NB4 (cell line): Measurements from ENCODE around the gene NSFL1C.
"Not testable (repeated sequence)": the region's sequence is repeated elsewhere in the genome, so short reads cannot be mapped to it uniquely, and the experiment has no call there.

Source experiments
- DNase-seq: peaks from one replicate; pipeline ENCODE4 v3.0.0; 2010; ENCODE audit warnings: low read depth
- H3K4me3 ChIP-seq: one replicate; pipeline ENCODE4 v1.5.1; 2011; ENCODE audit warnings: mild to moderate bottlenecking, low read depth, low read length, moderate library complexity
- CTCF ChIP-seq: IDR thresholded peaks from one replicate; pipeline ENCODE4 v1.5.1; 2012; ENCODE audit warnings: low read depth, low read length
- MYC ChIP-seq: IDR thresholded peaks from 2 replicates; pipeline ENCODE4 v1.6.1; 2011; ENCODE audit warnings: low read depth, low read length
- POLR2A ChIP-seq: IDR thresholded peaks from 2 replicates; pipeline ENCODE4 v1.6.1; 2011; ENCODE audit warnings: mild to moderate bottlenecking; ENCODE audit not compliant: insufficient read length; ENCODE audit errors: extremely low read depth
- TF ChIP-seq, protein P1 (sequence below): IDR thresholded peaks from 2 replicates; pipeline ENCODE4 v1.6.1; 2011; ENCODE audit warnings: low read depth, low read length

The NSFL1C gene

DNA sequence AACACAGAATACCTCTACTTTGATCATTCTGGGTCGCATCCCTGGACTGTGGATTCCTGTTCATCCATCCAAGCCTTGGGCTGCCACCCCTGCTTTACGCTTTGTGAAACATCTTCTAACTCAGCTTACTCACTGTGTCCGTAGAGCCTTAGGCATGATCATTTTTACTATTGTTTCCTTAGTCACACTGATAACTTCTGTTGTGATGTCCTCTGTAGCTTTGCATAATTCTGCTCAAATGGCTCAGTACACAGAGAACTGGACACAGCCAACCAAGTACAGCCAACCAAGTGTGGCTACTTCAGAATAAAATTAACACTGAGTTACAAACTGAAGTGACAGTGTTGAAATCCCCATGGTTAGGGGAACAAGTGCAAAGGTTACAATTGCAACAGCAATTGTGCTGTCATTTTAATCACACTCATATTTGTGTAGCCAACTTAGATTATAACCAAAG is 65.2 kb downstream of the NSFL1C start:
- DNase-seq = no peak
- no peak overlapping the region for H3K4me3 ChIP-seq
- no peak for TF ChIP-seq CTCF
- no peak for TF ChIP-seq MYC
- TF ChIP-seq, protein P1, sequence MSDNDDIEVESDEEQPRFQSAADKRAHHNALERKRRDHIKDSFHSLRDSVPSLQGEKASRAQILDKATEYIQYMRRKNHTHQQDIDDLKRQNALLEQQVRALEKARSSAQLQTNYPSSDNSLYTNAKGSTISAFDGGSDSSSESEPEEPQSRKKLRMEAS = no peak
- TF ChIP-seq POLR2A = no peak

DNA sequence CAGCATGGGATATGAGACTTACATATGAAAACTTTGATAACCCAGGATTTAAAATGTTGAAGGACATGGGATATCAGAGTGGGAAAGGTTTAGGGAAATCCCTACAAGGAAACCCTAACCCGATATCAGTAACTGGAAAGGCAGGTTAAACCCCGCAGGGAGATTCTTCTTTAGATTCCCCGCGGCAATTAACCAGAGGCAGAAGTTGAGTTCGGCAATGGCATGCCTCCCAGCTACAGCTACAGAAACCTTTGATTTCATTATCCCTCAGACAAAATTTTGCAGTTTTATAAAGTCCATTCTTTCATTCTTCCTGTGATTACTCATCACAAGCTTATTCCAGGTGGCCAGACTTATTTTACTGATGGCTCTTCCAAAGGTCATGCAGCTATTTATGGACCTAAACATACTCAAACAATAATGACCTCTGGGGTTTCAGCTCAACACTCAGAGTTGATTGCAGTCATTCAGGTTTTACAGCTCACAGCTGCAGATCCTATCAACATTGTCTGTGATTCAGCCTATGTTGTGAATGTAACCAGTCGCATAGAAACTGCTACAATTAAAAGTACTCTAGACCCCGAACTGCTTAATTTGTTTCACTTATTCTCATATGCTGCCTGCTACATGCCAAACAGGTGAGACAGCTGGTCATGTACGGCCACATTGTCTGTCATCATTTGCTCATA is 66.8 kb downstream of the NSFL1C start:
- H3K4me3 ChIP-seq = not testable (repeated sequence)

DNA sequence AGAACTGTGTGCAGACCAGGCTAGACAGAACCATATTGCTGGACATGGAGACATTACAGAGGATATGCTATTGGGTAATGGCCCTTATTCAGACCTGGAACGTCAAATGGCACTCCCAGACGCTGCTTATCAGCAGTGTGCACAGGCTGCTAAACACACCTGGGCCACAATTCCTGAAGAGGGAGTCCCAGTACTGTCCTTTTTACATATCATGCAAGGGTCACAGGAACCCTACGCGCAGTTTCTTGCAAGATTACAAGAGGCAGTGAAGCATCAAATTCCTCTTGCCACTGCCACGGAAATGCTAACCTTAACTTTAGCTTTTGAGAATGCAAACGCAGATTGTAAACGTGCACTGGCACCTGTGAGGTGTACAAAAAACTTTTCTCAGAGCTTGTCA is 68.5 kb downstream of the NSFL1C start:
- not testable (repeated sequence) for DNase-seq, H3K4me3 ChIP-seq

More for the DNA sequence above, 66.8 kb downstream of the NSFL1C start:
- DNase-seq = not testable (repeated sequence)

- H3K4me3 ChIP-seq = no peak overlapping the region
- DNase-seq = peak; percentile 28
- TF ChIP-seq CTCF = peak; percentile 25
- TF ChIP-seq MYC = no peak
These were observed 68.9 kb downstream of the NSFL1C start for GRCh38 chr20:1397710-1398109.

- H3K4me3 ChIP-seq = no peak overlapping the region
- no peak for DNase-seq
These were observed 69.9 kb downstream of the NSFL1C start for GRCh38 chr20:1396702-1397101.

GRCh38 chr20:1396264-1396663 is 70.4 kb downstream of the NSFL1C start:
- no peak overlapping the region for H3K4me3 ChIP-seq

More at GRCh38 chr20:1396702-1397101, 69.9 kb downstream of the NSFL1C start:
- TF ChIP-seq POLR2A (no peak), MYC (no peak), CTCF (no peak)
- TF ChIP-seq, protein P1 = no peak

More at GRCh38 chr20:1396264-1396663, 70.4 kb downstream of the NSFL1C start:
- no peak for TF ChIP-seq POLR2A
- no peak for TF ChIP-seq MYC
- TF ChIP-seq, protein P1 = no peak
- no peak for TF ChIP-seq CTCF
- no peak for DNase-seq
